Adipose tissue (tissue), 3 donors: ENCODE results near the gene NABP1. TPM values are rescaled to one million over a fixed set of nuclear protein-coding genes. Genes with fewer than 3 reads are reported as not detected.

Experiments used
- H3K27ac ChIP-seq: one replicate; pipeline ENCODE4 v1.5.1; 2013; ENCODE audit warnings: low read depth, low read length
- WGBS, 3 donors: extraction: QIAGEN DNeasy Blood & Tissue Kit; methylation state at CpG; one replicate each; pipeline ENCODE4 v1.1.7; 2013; 5-methylcytosine and 5-hydroxymethylcytosine counted together
- polyA plus RNA-seq, 3 donors: library from polyadenylated mRNA; stranded (reverse); fragments of 200-250 nt; gene quantifications; one replicate each; pipeline ENCODE4 v1.2.3, GENCODE V29; 2013
- donor health status: healthy with polysubstance abuse.
- donor health status: Bipolar disorder and iron deficiency.
- donor health status: healthy.

Gene NABP1
- polyA plus RNA-seq, 3 donors, result 5.0 to 55.8 (median 29.0) TPM

DNA sequence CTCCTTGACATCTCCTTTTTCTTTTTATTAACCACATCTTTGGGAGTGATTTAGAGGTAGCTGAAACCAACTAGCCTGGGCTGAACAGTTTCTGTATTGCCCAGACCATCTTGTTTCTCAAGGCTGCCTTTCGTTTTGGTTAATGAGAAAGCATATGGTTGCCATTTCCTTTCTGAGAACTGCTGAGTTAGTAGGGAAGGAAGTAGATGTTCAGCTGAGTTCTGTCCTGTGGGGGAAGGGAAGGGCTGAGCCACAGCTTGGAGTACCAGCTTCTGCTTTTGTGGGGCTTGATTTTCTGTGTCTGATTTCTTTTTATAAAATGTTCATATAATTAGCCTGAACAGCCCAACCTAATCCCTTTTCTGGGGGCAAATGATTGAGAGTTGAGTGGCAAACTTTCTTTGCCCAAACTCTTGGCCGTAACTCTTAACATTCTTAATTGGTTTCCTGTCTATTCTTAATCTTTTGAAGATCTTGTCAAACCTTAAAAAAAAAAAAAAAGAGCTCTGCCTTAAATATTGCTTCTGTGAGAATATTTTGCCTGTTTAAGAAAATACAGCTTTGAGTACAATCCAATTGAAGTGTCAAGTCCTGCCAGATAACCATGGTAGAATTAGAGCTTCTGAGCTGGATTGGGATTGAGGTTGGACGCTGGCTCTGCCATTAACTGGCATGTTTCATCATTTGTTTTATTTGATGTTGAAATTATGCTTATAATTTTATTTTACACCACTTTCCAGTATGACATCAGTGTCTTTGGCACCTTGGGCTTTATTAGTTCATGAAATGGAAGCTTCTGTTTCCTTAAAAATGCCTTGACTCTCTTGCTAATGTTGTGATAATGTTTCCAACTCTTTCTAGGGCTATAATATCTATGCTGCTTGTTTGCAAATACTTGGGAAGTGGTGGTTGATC lies 1.9 kb upstream of the NABP1 start:
- H3K27ac ChIP-seq, result no peak overlapping the region
- 46 to 77% (median 49%) methylated on average over 3 of the region's 3 CpGs for WGBS, 3 donors

DNA sequence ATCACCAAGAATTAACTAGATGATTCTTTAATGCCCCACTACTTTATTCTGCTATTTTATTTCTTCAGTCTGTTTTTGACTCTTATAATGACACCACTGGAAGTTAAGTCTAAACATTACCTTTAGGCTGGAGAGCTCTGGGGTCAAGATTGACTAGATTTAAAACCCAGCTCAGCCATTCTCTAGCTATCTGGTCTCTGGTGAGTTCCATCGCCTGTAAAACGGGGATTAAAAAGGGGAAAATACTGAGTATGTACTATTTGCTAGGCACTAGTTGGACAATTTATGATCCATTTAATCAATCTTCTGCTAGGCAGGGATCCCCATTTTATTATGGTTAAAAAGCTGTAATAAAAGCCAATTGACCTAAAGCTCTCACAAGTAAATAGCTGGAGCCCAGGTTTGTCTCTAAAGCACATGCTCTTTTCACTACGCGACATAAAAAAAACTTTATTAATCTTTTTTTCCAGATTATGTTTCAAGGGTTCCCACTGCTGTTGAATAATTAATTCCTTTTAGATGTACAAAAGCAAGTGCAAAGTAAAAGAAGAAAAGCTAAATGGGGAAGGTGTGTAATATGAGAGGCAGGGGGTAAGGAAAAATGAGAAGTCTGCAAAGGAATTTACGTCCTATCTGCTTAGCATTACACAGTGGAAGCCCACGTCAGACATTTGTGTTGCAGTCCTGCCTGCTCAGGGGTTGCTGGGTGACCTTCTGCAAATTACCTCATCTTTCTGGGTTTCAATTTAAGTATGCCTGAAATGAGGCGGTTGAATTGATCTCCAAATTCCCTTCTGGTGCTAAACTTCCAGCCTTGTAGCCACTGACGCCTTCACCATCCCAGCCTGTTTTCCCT lies 918 bp upstream of the NABP1 start:
- 14 to 29% (median 25%) methylated on average over 8 of the region's 8 CpGs for WGBS, 3 donors

DNA sequence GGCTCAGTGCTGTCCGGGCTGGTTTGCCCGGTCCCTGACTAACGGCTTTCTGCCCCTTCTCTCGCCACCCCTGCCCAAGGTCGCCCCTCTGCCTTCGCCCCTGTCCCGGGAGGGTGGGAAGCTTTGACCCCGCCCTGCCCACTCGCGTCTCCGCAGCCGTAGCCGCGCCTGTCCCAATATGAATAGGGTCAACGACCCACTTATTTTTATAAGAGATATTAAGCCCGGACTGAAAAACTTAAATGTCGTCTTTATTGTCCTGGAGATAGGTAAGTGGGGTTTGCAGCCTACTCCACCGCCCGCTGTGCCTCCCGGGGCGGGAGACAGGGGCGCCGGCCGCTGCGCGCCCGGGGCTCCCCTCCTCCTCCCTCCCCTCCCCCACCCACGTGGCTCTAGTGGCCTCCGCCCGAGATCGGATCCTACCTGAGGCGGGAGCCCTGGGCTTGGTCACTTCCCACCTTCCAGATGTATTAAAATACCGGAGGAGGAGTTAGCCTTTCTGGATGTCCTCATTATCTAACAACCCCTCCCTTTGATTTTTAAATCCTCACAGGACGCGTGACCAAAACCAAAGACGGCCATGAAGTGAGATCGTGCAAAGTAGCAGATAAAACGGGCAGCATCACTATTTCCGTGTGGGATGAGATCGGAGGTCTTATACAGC lies 633 bp downstream of the NABP1 start:
- H3K27ac ChIP-seq, result peak overlapping the region; percentile 68
- WGBS, 3 donors, result 1 to 3% (median 2%) methylated on average over 40 of the region's 40 CpGs

More for the DNA sequence above, 918 bp upstream of the NABP1 start:
- peak overlapping the region; percentile 67 for H3K27ac ChIP-seq

DNA sequence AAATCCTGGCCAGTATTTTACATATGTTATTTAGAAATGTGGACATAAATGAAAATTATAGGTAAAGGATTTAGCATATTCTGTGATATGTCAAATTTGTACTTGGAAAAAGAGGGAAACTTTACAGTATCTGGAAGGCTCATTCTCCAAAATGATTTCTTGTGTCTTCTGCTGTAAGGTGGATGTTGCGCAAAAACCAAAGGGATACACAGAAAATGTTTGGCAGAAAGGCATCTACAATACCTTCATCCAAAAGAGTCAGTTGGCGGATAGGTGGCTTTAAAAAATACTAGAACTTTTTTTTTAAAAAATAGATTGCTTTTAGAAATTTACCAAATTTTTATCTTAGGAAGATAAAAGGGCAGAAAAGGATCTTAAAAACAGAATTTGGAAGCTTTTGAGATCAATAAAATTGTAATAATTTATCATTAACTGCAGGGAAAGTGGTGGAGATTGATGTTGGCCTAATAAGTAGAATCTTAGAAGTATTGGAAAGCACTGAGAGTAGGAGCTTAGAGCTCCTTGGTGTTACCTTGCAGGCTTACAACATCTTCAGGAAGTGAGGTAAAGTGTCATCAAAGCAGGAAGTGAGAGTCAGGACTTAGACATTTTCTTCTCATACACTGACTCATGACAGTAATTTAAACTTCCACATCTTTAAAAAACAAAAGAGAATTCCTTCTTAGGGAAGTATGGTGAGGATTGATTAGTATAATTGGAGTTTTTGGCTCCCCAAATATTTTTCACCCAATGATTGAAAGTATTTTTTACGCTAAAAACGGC lies 2.1 kb downstream of the NABP1 start:
- 90 to 92% (median 91%) methylated on average over 4 of the region's 4 CpGs for WGBS, 3 donors

GRCh38 chr2:191680639-191681038 lies 2.7 kb downstream of the NABP1 start:
- WGBS, 3 donors, result 65 to 82% (median 75%) methylated on average over 1 of the region's 1 CpG
- no peak overlapping the region for H3K27ac ChIP-seq

More for the DNA sequence above, 2.1 kb downstream of the NABP1 start:
- no peak overlapping the region for H3K27ac ChIP-seq

GRCh38 chr2:191682126-191682525 lies 4.2 kb downstream of the NABP1 start:
- WGBS, 3 donors, result 94 to 97% (median 96%) methylated on average over 6 of the region's 6 CpGs

DNA sequence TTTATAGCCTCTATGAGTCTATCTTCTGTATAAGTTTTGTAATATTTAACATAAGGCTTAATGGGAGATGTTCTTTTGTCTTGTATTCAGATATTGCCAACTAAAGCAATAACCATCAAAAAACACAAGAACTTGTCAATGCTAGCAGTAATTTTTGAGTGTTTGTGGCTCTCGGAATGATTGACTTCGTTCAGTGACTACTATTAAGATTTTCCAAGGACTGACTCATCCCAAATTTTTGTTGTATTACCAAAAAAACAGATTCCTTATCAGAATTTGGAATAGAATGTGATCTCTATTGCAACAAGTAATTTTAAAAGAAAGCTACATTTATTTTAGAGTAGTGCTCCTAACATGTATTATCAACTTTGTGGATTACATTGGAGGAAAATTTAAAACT lies 8.1 kb downstream of the NABP1 start:
- WGBS, 3 donors, result 57 to 79% (median 75%) methylated on average over 2 of the region's 2 CpGs
- no peak overlapping the region for H3K27ac ChIP-seq

More at GRCh38 chr2:191682126-191682525, 4.2 kb downstream of the NABP1 start:
- H3K27ac ChIP-seq, result no peak overlapping the region

DNA sequence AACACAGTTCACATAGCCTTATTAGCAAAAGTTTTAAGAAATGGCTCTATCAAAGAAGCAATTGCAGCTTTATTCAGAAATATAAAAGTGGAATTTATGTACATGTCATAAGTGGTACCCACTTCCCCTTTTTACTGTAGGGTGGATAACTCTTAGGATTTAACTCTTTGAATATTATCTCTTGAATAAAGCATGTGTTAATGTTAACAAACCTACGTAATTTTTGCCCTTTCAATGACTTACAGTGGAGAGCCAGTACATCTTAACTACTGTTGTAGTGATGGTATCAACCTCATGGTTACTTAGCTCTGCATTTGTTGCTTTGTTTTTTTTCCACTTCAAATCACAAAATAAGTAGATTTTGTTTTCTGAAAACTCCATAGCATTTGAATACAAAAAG lies 8.8 kb downstream of the NABP1 start:
- H3K27ac ChIP-seq, result no peak overlapping the region
- whole genome bisulfite sequencing, 3 donors, result 73 to 86% (median 83%) methylated on average over 1 of the region's 1 CpG

DNA sequence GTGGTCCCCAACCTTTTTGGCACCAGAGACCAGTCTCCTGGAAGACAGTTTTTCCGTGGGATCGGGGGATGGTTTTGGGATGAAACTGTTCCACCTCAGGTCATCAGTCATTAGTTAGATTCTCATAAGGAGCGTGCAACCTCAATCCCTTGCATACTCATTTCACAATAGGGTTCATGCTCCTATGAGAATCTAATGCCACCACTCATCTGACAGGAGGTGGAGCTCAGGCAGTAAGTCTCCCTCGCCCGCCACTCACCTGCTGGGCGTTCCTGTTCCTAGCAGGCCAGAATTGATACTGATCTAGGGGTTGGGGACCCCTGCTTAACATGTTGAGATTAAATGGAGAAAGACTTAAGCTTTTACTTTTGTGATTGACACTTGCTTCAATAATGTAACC lies 9.9 kb downstream of the NABP1 start:
- WGBS, 3 donors, result 85 to 90% (median 88%) methylated on average over 6 of the region's 6 CpGs
- no peak overlapping the region for H3K27ac ChIP-seq

GRCh38 chr2:191688934-191689695 lies 11.2 kb downstream of the NABP1 start:
- WGBS, 3 donors, result 60 to 87% (median 86%) methylated on average over 2 of the region's 2 CpGs

GRCh38 chr2:191690327-191690726 lies 12.4 kb downstream of the NABP1 start:
- H3K27ac ChIP-seq, result no peak overlapping the region
- 59 to 77% (median 65%) methylated on average over 3 of the region's 3 CpGs for WGBS, 3 donors

More at GRCh38 chr2:191688934-191689695, 11.2 kb downstream of the NABP1 start:
- H3K27ac ChIP-seq, result no peak overlapping the region

DNA sequence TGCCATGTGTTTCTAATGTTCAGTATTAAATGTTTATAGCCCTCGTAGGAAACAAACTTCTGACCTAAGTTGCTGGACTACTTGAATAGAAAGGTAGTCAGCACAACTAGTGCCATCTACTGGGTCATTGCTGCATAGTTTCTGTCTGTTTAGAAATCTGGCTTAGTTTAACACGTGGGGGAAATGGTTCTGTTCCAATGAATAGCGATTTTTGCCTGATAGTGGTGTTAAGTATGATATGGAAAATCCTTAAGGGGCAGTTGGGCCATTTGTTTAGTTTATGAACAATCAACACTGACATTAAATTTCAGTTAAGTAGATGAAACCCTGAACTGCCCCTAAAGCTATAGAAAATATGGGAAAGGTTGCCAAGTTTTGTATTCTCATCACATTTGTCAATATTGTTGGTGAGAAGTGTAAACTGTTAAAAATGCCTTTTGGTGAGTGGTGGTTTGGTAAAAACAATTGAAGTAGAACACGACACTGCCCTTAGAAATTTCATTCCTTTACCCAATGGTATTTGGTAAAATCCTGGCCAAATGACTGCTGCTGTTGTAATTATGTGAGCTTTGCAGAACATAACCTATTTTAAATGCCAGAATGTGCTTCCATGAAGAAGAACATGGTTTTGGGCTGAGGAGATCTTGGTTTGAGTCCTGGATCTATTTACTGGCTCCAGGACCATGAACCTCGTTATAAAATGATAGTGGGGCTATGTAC lies 13.2 kb downstream of the NABP1 start:
- H3K27ac ChIP-seq, result no peak overlapping the region
- 8 to 20% (median 13%) methylated on average over 5 of the region's 5 CpGs for WGBS, 3 donors

- WGBS, 3 donors, result 66 to 80% (median 76%) methylated on average over 4 of the region's 4 CpGs
- H3K27ac ChIP-seq, result no peak overlapping the region
These were observed 14.0 kb downstream of the NABP1 start for GRCh38 chr2:191691898-191692297.

DNA sequence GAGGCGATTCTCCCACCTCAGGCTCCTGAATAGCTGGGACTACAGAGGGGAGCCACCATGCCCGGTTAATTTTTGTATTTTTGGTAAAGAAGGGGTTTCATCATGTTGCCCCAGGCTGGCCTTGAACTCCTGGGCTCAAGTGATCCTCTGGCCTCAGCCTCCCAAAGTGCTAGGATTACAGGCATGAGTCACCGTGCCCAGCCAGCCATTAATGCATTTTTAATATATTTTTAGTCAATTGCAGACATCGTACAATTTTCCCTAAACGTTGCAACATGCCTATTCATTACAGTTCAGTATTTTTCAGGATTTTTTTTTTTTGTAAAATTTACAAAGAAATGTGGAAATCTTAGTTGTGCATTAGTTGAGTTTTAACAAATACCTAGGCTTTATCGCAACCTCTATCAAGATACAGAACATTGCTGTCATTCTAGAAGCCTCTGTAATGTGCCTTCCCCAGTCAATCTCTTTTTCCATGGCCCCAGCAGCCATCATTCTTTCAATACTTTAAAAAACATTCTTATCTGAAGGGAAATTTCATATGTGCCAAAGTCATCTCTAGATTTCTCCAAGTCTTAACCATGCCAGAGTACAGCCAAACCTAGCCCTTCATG lies 14.7 kb downstream of the NABP1 start:
- 64 to 71% (median 71%) methylated on average over 6 of the region's 6 CpGs for WGBS, 3 donors
- no peak overlapping the region for H3K27ac ChIP-seq

DNA sequence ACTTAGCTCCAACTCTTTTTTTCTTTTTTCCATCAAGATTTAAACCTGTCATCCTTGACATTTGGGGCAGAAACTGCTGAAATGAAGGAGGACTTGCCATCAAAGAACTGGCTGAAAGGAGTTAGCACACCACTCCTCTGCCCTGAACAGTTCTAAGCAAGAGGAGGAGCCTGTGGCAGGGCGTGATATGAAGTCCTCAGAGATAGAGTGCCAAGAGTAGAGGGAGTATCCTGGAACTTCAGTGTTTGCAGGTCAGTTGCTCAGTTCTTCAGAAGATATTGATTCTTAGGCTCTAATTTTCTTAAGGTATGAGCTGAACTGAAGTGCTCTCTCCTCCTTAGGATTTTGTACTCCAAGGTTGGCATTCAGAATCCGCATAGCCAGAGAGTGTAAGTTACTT lies 15.2 kb downstream of the NABP1 start:
- WGBS, 3 donors, result 53 to 70% (median 66%) methylated on average over 2 of the region's 2 CpGs

GRCh38 chr2:191693778-191694177 lies 15.8 kb downstream of the NABP1 start:
- 88 to 94% (median 90%) methylated on average over 1 of the region's 1 CpG for WGBS, 3 donors
- H3K27ac ChIP-seq, result no peak overlapping the region

More for the DNA sequence above, 15.2 kb downstream of the NABP1 start:
- H3K27ac ChIP-seq, result no peak overlapping the region
